NCI-H2227 treated with DMSO at 0.1 percent for 48 hours (cell line): ENCODE measurements around the gene SUSD4.

ENCODE experiments used
- DNase-seq: peaks from one replicate; lab custom pipeline; 2025; lab: John Stamatoyannopoulos, UW

The SUSD4 gene

GRCh38 chr1:223183268-223183862 lies 180.6 kb downstream of the SUSD4 start:
- DNase-seq, result no peak

GRCh38 chr1:223180731-223181321 lies 183.2 kb downstream of the SUSD4 start:
- no peak for DNase-seq

- no peak for DNase-seq
Measured at GRCh38 chr1:223179786-223180185, 184.2 kb downstream of the SUSD4 start.

GRCh38 chr1:223179280-223179679 lies 184.7 kb downstream of the SUSD4 start:
- DNase-seq, result no peak

- no peak for DNase-seq
Measured at GRCh38 chr1:223177681-223178080, 186.3 kb downstream of the SUSD4 start.

- no peak for DNase-seq
Measured at GRCh38 chr1:223176437-223176836, 187.5 kb downstream of the SUSD4 start.

- DNase-seq, result no peak
Measured at GRCh38 chr1:223175633-223176032, 188.3 kb downstream of the SUSD4 start.

- DNase-seq, result no peak
Measured at GRCh38 chr1:223175032-223175431, 188.9 kb downstream of the SUSD4 start.
